ENCODE measurements around the gene MYO1E. TPM values are rescaled to one million over a fixed set of nuclear protein-coding genes. Genes with fewer than 3 reads are reported as not detected.

Gene MYO1E
- total and polyA plus RNA-seq, 4 experiments from 2014 or later, result 2.1 to 4.6 TPM; not detected in 2

GRCh38 chr15:59155431-59155830 is 217.2 kb downstream of the MYO1E start:
- Histone ChIP-seq H3K4me1 (ENCODE audit: insufficient read depth, low read length) (no peaks in the 10 kb centered on the region), H3K36me3 (ENCODE audit: insufficient read depth, low read length) (no peaks in the 10 kb centered on the region), H3K27ac (ENCODE audit: low read depth, low read length) (no peak overlapping the region), H3K9me3 (ENCODE audit: control insufficient read depth in 1 of 2, low read length in 2 of 2) (no peaks in the 10 kb centered on the region), H3K4me3 (ENCODE audit: low read length in 2 of 2) (no peak overlapping the region), H3K27me3 (ENCODE audit: insufficient read depth, low read length) (no peaks in the 10 kb centered on the region)
- POLR2A ChIA-PET (ENCODE audit: partially characterized antibody), result no interaction called here
- Mint-ChIP-seq H3K36me3 (no peaks in the 10 kb centered on the region), H3K27me3 (no peaks in the 10 kb centered on the region), H3K4me3 (no peak overlapping the region), H3K27ac (peak overlapping the region in 1 of 7 donors; percentile 61), H3K4me1 (no peaks in the 10 kb centered on the region), H3K9me3 (no peaks in the 10 kb centered on the region)
- no peak for DNase-seq
- intact Hi-C loops (cut with micrococcal nuclease), result no loop called here
- CTCF ChIA-PET (ENCODE audit: partially characterized antibody), result interaction anchor here (1.0 kb wide), 1 partner anchor 8 kb away, joined by 4 read pairs; no protein-coding TSS in a partner anchor

GRCh38 chr15:59154243-59154642 is 218.4 kb downstream of the MYO1E start:
- ChIA-PET POLR2A (ENCODE audit: partially characterized antibody) (no interaction called here), CTCF (ENCODE audit: partially characterized antibody) (no interaction called here)
- Mint-ChIP-seq H3K4me1 (no peaks in the 10 kb centered on the region), H3K27ac (no peak overlapping the region), H3K9me3 (no peaks in the 10 kb centered on the region), H3K36me3 (no peaks in the 10 kb centered on the region), H3K4me3 (no peak overlapping the region), H3K27me3 (no peaks in the 10 kb centered on the region)
- intact Hi-C loops (cut with micrococcal nuclease), result no loop called here
- Histone ChIP-seq H3K27me3 (ENCODE audit: insufficient read depth, low read length) (no peaks in the 10 kb centered on the region), H3K9me3 (ENCODE audit: control insufficient read depth in 1 of 2, low read length in 2 of 2) (no peaks in the 10 kb centered on the region), H3K27ac (ENCODE audit: low read depth, low read length) (no peak overlapping the region), H3K4me1 (ENCODE audit: insufficient read depth, low read length) (no peaks in the 10 kb centered on the region), H3K36me3 (ENCODE audit: insufficient read depth, low read length) (no peaks in the 10 kb centered on the region), H3K4me3 (ENCODE audit: low read length in 2 of 2) (no peak overlapping the region)
- no peak for DNase-seq

GRCh38 chr15:59153466-59153865 is 219.2 kb downstream of the MYO1E start:
- POLR2A ChIA-PET (ENCODE audit: partially characterized antibody), result no interaction called here
- no peaks in the 10 kb centered on the region for H3K9me3 ChIP-seq (ENCODE audit: control insufficient read depth in 1 of 2, low read length in 2 of 2)
- H3K36me3 ChIP-seq (ENCODE audit: insufficient read depth, low read length), result no peaks in the 10 kb centered on the region
- CTCF ChIA-PET (ENCODE audit: partially characterized antibody), result interaction anchor here (0.5 kb wide), 1 partner anchor 101 kb away, joined by 3 read pairs; no protein-coding TSS in a partner anchor
- H3K4me3 Mint-ChIP-seq, result no peak overlapping the region
- H3K4me1 ChIP-seq (ENCODE audit: insufficient read depth, low read length), result no peaks in the 10 kb centered on the region
- intact Hi-C loops (cut with micrococcal nuclease), result no loop called here
- no peaks in the 10 kb centered on the region for H3K4me1 Mint-ChIP-seq
- H3K27ac Mint-ChIP-seq, result no peak overlapping the region
- H3K9me3 Mint-ChIP-seq, result no peaks in the 10 kb centered on the region
- DNase-seq, result no peak
- no peaks in the 10 kb centered on the region for H3K36me3 Mint-ChIP-seq
- no peak overlapping the region for H3K4me3 ChIP-seq (ENCODE audit: low read length in 2 of 2)
- no peaks in the 10 kb centered on the region for H3K27me3 ChIP-seq (ENCODE audit: insufficient read depth, low read length)
- H3K27me3 Mint-ChIP-seq, result no peaks in the 10 kb centered on the region
- H3K27ac ChIP-seq (ENCODE audit: low read depth, low read length), result no peak overlapping the region

- H3K9me3 Mint-ChIP-seq, result no peaks in the 10 kb centered on the region
- DNase-seq, result no peak
- H3K27me3 Mint-ChIP-seq, result no peaks in the 10 kb centered on the region
- H3K9me3 ChIP-seq (ENCODE audit: control insufficient read depth in 1 of 2, low read length in 2 of 2), result no peaks in the 10 kb centered on the region
- H3K36me3 Mint-ChIP-seq, result no peaks in the 10 kb centered on the region
- H3K27ac ChIP-seq (ENCODE audit: low read depth, low read length), result no peak overlapping the region
- H3K4me3 ChIP-seq (ENCODE audit: low read length in 2 of 2), result no peak overlapping the region
- H3K27me3 ChIP-seq (ENCODE audit: insufficient read depth, low read length), result no peaks in the 10 kb centered on the region
- intact Hi-C loops (cut with micrococcal nuclease), result no loop called here
- no peaks in the 10 kb centered on the region for H3K4me1 ChIP-seq (ENCODE audit: insufficient read depth, low read length)
- no peaks in the 10 kb centered on the region for H3K36me3 ChIP-seq (ENCODE audit: insufficient read depth, low read length)
- POLR2A ChIA-PET (ENCODE audit: partially characterized antibody), result no interaction called here
- CTCF ChIA-PET (ENCODE audit: partially characterized antibody), result interaction anchor here (0.5 kb wide), 1 partner anchor 101 kb away, joined by 3 read pairs; no protein-coding TSS in a partner anchor
- no peak overlapping the region for H3K27ac Mint-ChIP-seq
- no peak overlapping the region for H3K4me3 Mint-ChIP-seq
- H3K4me1 Mint-ChIP-seq, result no peaks in the 10 kb centered on the region
Observed at GRCh38 chr15:59152694-59153450, 219.8 kb downstream of the MYO1E start.

- H3K4me1 Mint-ChIP-seq, result no peaks in the 10 kb centered on the region
- Histone ChIP-seq H3K4me3 (ENCODE audit: low read length in 2 of 2) (no peak overlapping the region), H3K27me3 (ENCODE audit: insufficient read depth, low read length) (no peaks in the 10 kb centered on the region), H3K27ac (ENCODE audit: low read depth, low read length) (no peak overlapping the region), H3K4me1 (ENCODE audit: insufficient read depth, low read length) (no peaks in the 10 kb centered on the region), H3K36me3 (ENCODE audit: insufficient read depth, low read length) (no peaks in the 10 kb centered on the region), H3K9me3 (ENCODE audit: control insufficient read depth in 1 of 2, low read length in 2 of 2) (no peaks in the 10 kb centered on the region)
- DNase-seq, result no peak
- H3K36me3 Mint-ChIP-seq, result no peaks in the 10 kb centered on the region
- POLR2A ChIA-PET (ENCODE audit: partially characterized antibody), result no interaction called here
- H3K4me3 Mint-ChIP-seq, result no peak overlapping the region
- H3K27me3 Mint-ChIP-seq, result no peaks in the 10 kb centered on the region
- intact Hi-C loops (cut with micrococcal nuclease), result no loop called here
- H3K27ac Mint-ChIP-seq, result no peak overlapping the region
- no peaks in the 10 kb centered on the region for H3K9me3 Mint-ChIP-seq
- CTCF ChIA-PET (ENCODE audit: partially characterized antibody), result interaction anchor here (1.2 kb wide), 1 partner anchor 12 kb away, joined by 3 read pairs; no protein-coding TSS in a partner anchor
Observed at GRCh38 chr15:59150185-59150584, 222.5 kb downstream of the MYO1E start.

GRCh38 chr15:59148153-59148833 is 224.4 kb downstream of the MYO1E start:
- Histone ChIP-seq H3K36me3 (ENCODE audit: insufficient read depth, low read length) (no peaks in the 10 kb centered on the region), H3K9me3 (ENCODE audit: control insufficient read depth in 1 of 2, low read length in 2 of 2) (no peaks in the 10 kb centered on the region), H3K27ac (ENCODE audit: low read depth, low read length) (no peak overlapping the region), H3K4me1 (ENCODE audit: insufficient read depth, low read length) (no peaks in the 10 kb centered on the region), H3K4me3 (ENCODE audit: low read length in 2 of 2) (no peak overlapping the region), H3K27me3 (ENCODE audit: insufficient read depth, low read length) (no peaks in the 10 kb centered on the region)
- H3K4me1 Mint-ChIP-seq, result no peaks in the 10 kb centered on the region
- intact Hi-C loops (cut with micrococcal nuclease), result no loop called here
- no peaks in the 10 kb centered on the region for H3K9me3 Mint-ChIP-seq
- POLR2A ChIA-PET (ENCODE audit: partially characterized antibody), result no interaction called here
- H3K27me3 Mint-ChIP-seq, result no peaks in the 10 kb centered on the region
- CTCF ChIA-PET (ENCODE audit: partially characterized antibody), result no interaction called here
- no peak overlapping the region for H3K4me3 Mint-ChIP-seq
- DNase-seq, result no peak
- H3K27ac Mint-ChIP-seq, result no peak overlapping the region
- H3K36me3 Mint-ChIP-seq, result no peaks in the 10 kb centered on the region

GRCh38 chr15:59147666-59148065 is 225.0 kb downstream of the MYO1E start:
- Mint-ChIP-seq H3K4me1 (no peaks in the 10 kb centered on the region), H3K4me3 (no peak overlapping the region), H3K27me3 (no peaks in the 10 kb centered on the region), H3K9me3 (no peaks in the 10 kb centered on the region), H3K36me3 (no peaks in the 10 kb centered on the region), H3K27ac (peak overlapping the region in 1 of 7 donors; percentile 9)
- DNase-seq, result no peak
- no peaks in the 10 kb centered on the region for H3K36me3 ChIP-seq (ENCODE audit: insufficient read depth, low read length)
- no peaks in the 10 kb centered on the region for H3K27me3 ChIP-seq (ENCODE audit: insufficient read depth, low read length)
- H3K27ac ChIP-seq (ENCODE audit: low read depth, low read length), result no peak overlapping the region
- ChIA-PET POLR2A (ENCODE audit: partially characterized antibody) (no interaction called here), CTCF (ENCODE audit: partially characterized antibody) (interaction anchor here (1.0 kb wide), 1 partner anchor 8 kb away, joined by 4 read pairs; no protein-coding TSS in a partner anchor)
- H3K4me3 ChIP-seq (ENCODE audit: low read length in 2 of 2), result no peak overlapping the region
- no peaks in the 10 kb centered on the region for H3K4me1 ChIP-seq (ENCODE audit: insufficient read depth, low read length)
- intact Hi-C loops (cut with micrococcal nuclease), result no loop called here
- no peaks in the 10 kb centered on the region for H3K9me3 ChIP-seq (ENCODE audit: control insufficient read depth in 1 of 2, low read length in 2 of 2)

All from CD4-positive, alpha-beta memory T cell (primary cell).